ENCODE measurements around the gene TECPR2.
A peak's percentile ranks its signal among the peaks of the same experiment; 100 is the strongest.

The TECPR2 gene

DNA sequence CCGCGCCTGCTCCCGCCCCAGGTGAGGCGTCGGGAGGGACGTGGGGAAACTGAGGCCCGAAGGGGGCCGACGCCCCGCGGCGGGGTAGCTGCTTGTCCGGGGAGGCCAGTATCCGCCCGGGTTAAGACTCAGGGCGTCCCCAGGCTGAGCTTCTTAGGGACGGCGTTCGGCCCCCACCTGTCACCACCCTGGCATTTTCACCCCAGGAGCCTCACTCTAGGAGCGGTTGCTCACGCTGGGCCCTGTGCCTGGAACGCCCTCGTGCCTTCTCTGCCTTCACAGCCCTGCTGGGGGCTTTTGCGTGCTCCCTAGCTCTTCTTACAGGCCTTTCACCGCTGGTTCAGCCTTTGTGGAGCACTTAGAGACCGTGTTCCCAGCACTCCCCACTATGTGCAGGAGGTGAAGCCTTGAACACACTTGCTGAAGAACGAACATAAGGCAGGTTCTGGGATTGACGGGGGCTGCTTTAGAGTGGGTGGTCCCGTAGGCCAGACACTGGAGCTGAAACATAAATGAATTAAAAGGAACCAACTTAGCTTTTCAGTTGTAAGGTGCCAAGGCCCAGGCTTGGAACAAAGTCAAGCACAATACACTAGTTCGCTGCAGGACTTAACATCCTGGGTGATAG lies 42.6 kb upstream of the TECPR2 start:
- intact Hi-C loops (cut with DNase I; ENCODE audit: low total_unique reads) = no loop called here
- DNase-seq = peak; percentile 47 to 78
- H3K27me3 ChIP-seq = no peaks in the 10 kb centered on the region
- peaks cover 0 to 4% (median 0%) of the 10 kb centered on the region in 3 donors for H3K36me3 ChIP-seq
- H3K4me3 ChIP-seq = peak overlapping the region; percentile 81
- H3K9me3 ChIP-seq = no peaks in the 10 kb centered on the region
- H3K27ac ChIP-seq = peak overlapping the region; percentile 94 to 97
- peaks cover 0 to 41% (median 28%) of the 10 kb centered on the region in 4 donors for H3K4me1 ChIP-seq
- TF ChIP-seq, protein P1, sequence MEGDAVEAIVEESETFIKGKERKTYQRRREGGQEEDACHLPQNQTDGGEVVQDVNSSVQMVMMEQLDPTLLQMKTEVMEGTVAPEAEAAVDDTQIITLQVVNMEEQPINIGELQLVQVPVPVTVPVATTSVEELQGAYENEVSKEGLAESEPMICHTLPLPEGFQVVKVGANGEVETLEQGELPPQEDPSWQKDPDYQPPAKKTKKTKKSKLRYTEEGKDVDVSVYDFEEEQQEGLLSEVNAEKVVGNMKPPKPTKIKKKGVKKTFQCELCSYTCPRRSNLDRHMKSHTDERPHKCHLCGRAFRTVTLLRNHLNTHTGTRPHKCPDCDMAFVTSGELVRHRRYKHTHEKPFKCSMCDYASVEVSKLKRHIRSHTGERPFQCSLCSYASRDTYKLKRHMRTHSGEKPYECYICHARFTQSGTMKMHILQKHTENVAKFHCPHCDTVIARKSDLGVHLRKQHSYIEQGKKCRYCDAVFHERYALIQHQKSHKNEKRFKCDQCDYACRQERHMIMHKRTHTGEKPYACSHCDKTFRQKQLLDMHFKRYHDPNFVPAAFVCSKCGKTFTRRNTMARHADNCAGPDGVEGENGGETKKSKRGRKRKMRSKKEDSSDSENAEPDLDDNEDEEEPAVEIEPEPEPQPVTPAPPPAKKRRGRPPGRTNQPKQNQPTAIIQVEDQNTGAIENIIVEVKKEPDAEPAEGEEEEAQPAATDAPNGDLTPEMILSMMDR (IDR thresholded peaks at IDR 0.05) = no peak

DNA sequence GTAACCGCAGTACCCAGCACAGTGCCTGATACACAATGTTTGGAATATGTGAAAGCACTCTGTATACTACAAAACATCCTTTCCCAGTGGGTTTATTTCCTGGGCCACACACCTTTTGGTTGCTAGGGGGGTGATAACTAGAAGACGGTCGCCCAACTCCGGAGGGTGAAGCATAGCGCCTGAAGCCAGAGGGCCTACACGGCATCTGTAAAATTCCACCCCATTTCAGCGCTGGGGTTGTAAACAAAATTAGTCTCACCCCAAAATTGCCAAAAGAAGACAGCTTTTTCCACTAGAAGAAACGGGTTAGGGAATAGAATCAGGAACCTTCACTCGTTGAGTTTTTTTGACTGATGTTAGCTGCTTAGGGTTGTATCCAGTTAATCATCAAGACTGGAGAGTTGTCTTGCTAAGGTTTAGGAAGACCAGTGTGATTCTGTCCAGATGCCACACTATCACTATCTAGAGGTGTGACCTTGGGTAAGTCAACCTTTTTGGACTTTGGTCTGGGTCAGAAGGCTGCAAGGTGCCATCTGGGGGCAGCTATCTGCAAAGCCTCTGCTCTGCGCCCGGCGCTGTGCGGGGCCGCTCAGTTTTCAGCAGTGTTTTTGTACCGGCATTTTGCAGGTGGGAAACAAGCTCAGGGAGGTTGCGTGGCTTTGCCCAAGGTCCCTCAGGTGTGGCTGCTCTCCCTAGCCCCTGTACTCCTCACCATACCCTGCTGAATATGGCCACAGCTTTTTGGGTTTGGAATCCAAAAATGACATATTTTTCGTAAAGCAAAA lies 41.9 kb upstream of the TECPR2 start:
- no peak for DNase-seq
- Histone ChIP-seq H3K4me3 (peak overlapping the region; percentile 81), H3K27me3 (no peaks in the 10 kb centered on the region), H3K9me3 (no peaks in the 10 kb centered on the region), H3K4me1 (peaks cover 0 to 38% (median 28%) of the 10 kb centered on the region in 4 donors), H3K27ac (peak overlapping the region; percentile 94 to 97), H3K36me3 (peaks cover 3 to 9% (median 5%) of the 10 kb centered on the region in 3 donors)
- TF ChIP-seq, protein P1 (IDR thresholded peaks at IDR 0.05) = no peak
- intact Hi-C loops (cut with DNase I; ENCODE audit: low total_unique reads) = no loop called here

DNA sequence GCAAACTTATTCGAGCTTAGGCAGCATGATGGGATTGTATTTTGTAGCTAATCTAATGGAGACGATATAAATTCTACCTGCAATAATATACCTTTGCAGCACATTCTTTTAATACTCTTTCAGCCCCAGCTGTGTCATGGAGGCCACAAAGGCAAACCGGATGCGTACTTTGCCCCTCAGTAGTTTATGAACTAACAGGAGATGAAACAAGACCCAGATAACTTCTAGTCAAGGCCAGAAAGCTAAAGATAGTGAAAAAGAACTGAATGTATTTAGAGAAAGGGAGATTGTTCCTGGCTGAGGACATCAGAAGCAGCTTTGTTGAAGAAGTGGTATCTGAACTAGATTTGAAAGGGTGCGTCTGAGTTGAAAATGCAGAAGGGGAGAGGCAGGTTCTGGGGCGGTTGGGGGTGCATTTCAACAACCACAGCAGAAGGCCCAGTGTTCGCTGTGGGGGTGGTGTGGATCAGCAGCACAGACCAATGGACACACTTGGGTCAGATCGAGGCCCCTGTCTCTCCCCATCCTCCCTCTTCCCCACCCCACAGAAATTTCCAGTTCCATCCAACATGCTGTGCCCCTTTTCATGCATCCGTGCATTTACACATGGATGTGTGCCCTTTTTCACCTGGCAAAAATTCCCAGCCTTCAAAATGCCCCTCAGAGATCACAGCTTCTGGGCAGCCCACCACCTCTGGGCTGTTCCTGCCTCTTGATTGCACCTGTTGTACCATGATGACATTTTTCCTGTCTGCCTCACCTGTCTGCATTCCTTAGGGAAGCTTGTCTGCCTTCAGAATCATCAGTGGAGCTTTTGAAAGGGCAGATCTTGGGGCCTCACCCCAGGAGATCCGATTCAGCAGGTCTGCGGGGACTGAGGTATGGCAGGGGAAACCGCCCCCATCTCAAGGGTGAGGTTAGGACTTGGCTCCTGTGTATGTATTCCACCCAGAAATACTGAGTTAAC lies 41.0 kb upstream of the TECPR2 start:
- Histone ChIP-seq H3K27ac (no peak overlapping the region), H3K36me3 (peaks cover 5 to 18% (median 14%) of the 10 kb centered on the region in 3 donors), H3K27me3 (no peaks in the 10 kb centered on the region), H3K4me3 (no peak overlapping the region), H3K9me3 (no peaks in the 10 kb centered on the region), H3K4me1 (peaks cover 0 to 32% (median 25%) of the 10 kb centered on the region in 4 donors)
- DNase-seq = no peak
- TF ChIP-seq, protein P1 (IDR thresholded peaks at IDR 0.05) = no peak
- intact Hi-C loops (cut with DNase I; ENCODE audit: low total_unique reads) = no loop called here

DNA sequence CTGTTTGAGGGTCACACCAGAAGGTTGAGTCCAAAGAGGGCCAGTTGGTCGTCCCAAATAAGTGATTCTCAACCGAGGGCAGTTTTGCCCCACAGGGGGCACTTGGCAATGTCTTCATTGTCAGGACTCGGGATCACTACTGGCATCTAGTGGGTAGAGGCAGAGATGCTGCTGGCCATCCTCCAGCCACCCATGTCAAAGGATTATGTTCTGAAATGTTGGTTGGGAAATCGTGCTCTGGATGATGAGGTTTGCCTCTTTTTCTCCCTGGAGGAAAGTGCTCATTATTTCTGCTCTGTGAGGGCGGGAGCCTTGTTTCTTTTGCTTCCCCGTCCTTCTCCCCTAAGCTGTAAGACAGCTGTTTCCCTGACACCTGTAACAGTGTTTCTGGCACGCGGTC lies 39.6 kb upstream of the TECPR2 start:
- Histone ChIP-seq H3K36me3 (peaks cover 5 to 19% (median 14%) of the 10 kb centered on the region in 3 donors), H3K9me3 (no peaks in the 10 kb centered on the region), H3K27me3 (no peaks in the 10 kb centered on the region), H3K4me3 (no peak overlapping the region), H3K27ac (peak overlapping the region; percentile 63 to 68), H3K4me1 (peaks cover 0 to 26% (median 21%) of the 10 kb centered on the region in 4 donors)
- TF ChIP-seq, protein P1 (IDR thresholded peaks at IDR 0.05) = peak; percentile 39 to 51
- intact Hi-C loops (cut with DNase I; ENCODE audit: low total_unique reads) = no loop called here
- peak; percentile 84 to 88 for DNase-seq

DNA sequence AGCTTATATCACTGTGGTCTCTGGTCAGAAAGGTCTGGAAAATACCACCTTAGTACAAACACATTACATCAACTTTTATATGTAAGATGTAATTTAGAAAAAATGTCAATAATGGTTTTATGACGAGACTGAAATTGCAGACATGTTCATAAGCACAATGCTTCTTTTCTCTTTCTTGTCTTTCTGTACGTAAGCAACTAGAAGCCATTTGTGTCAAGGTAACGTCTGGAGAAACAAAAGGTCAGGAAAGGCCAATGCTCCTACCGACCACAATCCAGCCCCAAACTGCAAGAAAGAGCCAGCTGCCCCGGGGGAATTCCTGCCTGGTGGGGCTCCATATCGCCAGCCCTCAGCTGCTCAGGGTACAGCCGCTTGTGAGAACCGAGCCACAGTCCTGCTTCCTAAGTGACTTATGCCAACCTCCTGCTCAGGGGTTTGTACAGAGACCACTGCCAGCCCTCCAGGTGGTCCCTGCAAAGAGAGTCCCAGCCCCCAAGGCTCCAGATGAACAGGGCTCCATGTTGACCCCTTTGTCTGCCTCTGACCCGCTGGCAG lies 36.9 kb upstream of the TECPR2 start:
- H3K27me3 ChIP-seq = no peaks in the 10 kb centered on the region
- no peak overlapping the region for H3K27ac ChIP-seq
- H3K9me3 ChIP-seq = no peaks in the 10 kb centered on the region
- peaks cover 5 to 19% (median 14%) of the 10 kb centered on the region in 3 donors for H3K36me3 ChIP-seq
- no peak for DNase-seq
- TF ChIP-seq, protein P1 (IDR thresholded peaks at IDR 0.05) = no peak
- H3K4me3 ChIP-seq = no peak overlapping the region
- intact Hi-C loops (cut with DNase I; ENCODE audit: low total_unique reads) = no loop called here
- peaks cover 0 to 9% (median 7%) of the 10 kb centered on the region in 4 donors for H3K4me1 ChIP-seq
